SK-N-SH (cell line): ENCODE measurements around the gene SEC14L1. TPM values are rescaled to one million over a fixed set of nuclear protein-coding genes. Genes with fewer than 3 reads are reported as not detected.

Experiments used
- CTCF ChIA-PET: fragments of 300-600, 350-600 bp; formaldehyde crosslinking; extraction: SDS; loops from one replicate; lab custom pipeline; 2021; lab: Yijun Ruan, JAX
- POLR2A ChIA-PET: fragments of 350-600 bp; sonication (Branson Sonifier 250); formaldehyde crosslinking; extraction: SDS; loops from one replicate; lab custom pipeline; 2020; ENCODE audit warnings: antibody characterized with exemption, inconsistent platforms; lab: Yijun Ruan, JAX
- DNase-seq: peaks from one replicate; pipeline ENCODE4 v3.0.0; 2012
- H2AFZ ChIP-seq: fragments of 200-600 bp; sonication (generic); 2 replicates; pipeline ENCODE4 v1.8.1; 2016; ENCODE audit warnings: antibody characterized with exemption, mild to moderate bottlenecking, low read depth
- H3F3A ChIP-seq: fragments of 200-600 bp; sonication (generic); replicated peaks from 2 replicates; pipeline ENCODE3; 2016; ENCODE audit warnings: antibody characterized with exemption, mild to moderate bottlenecking; ENCODE audit not compliant: insufficient read depth
- H3K27ac ChIP-seq, 2 experiments: fragments of 200-500 bp in 1 of 2; fragments of 200-600 bp in 1 of 2; sonication (Bioruptor generic) in 1 of 2; sonication (generic), shearing (Covaris generic) in 1 of 2; 2 replicates each; pipeline versions ENCODE4 v1.5.1 to v1.6.1; 2014 to 2016; ENCODE audit warnings: low read depth in 2 of 2, inconsistent platforms in 1 of 2, low read length in 1 of 2, mild to moderate bottlenecking in 1 of 2, mixed read lengths in 1 of 2
- H3K27me3 ChIP-seq: fragments of 200-600 bp; sonication (generic), shearing (Covaris generic); 2 replicates; pipeline ENCODE4 v1.6.1; 2016; ENCODE audit warnings: mixed run types; ENCODE audit not compliant: insufficient read depth
- H3K36me3 ChIP-seq, 2 experiments: fragments of 200-500 bp in 1 of 2; fragments of 200-600 bp in 1 of 2; sonication (Bioruptor generic) in 1 of 2; sonication (generic) in 1 of 2; replicated peaks in 1 of 2; 2 replicates each; pipeline versions ENCODE3 to v1.5.1; 2014 to 2016; ENCODE audit warnings: low read length in 1 of 2, mild to moderate bottlenecking in 1 of 2; ENCODE audit not compliant: insufficient read depth in 2 of 2, control insufficient read depth in 1 of 2
- H3K4me1 ChIP-seq, 2 experiments: fragments of 200-500 bp in 1 of 2; fragments of 200-600 bp in 1 of 2; sonication (Bioruptor generic) in 1 of 2; sonication (generic), shearing (Covaris generic) in 1 of 2; 2 replicates each; pipeline versions ENCODE4 v1.5.1 to v1.6.1; 2014 to 2016; ENCODE audit warnings: low read depth in 1 of 2, low read length in 1 of 2, mixed run types in 1 of 2; ENCODE audit not compliant: insufficient read depth in 2 of 2, control insufficient read depth in 1 of 2
- H3K4me2 ChIP-seq: fragments of 200-600 bp; sonication (generic), shearing (Covaris generic); 2 replicates; pipeline ENCODE4 v1.6.1; 2017; ENCODE audit warnings: mixed run types
- H3K4me3 ChIP-seq, 2 experiments: fragments of 200-500 bp in 1 of 2; fragments of 200-600 bp in 1 of 2; sonication (Bioruptor generic) in 1 of 2; sonication (generic), shearing (Covaris generic) in 1 of 2; 2 replicates each; pipeline versions ENCODE4 v1.5.1 to v1.8.1; 2014 to 2016; ENCODE audit warnings: low read depth in 2 of 2, inconsistent platforms in 1 of 2, low read length in 1 of 2, mild to moderate bottlenecking in 1 of 2, mixed read lengths in 1 of 2, moderate library complexity in 1 of 2
- H3K79me2 ChIP-seq: fragments of 200-600 bp; sonication (generic); 2 replicates; pipeline ENCODE4 v1.8.1; 2017; ENCODE audit warnings: mild to moderate bottlenecking; ENCODE audit not compliant: insufficient read depth
- H3K9ac ChIP-seq: fragments of 200-600 bp; sonication (generic); 2 replicates; pipeline ENCODE4 v1.6.1; 2017; ENCODE audit warnings: mixed run types
- H3K9me2 ChIP-seq: fragments of 200-600 bp; sonication (generic); 2 replicates; pipeline ENCODE4 v1.6.1; 2017; ENCODE audit warnings: mixed run types
- H3K9me3 ChIP-seq: fragments of 200-600 bp; sonication (generic); 2 replicates; pipeline ENCODE4 v1.6.1; 2017; ENCODE audit warnings: mixed run types, mild to moderate bottlenecking, moderate library complexity
- H4K20me1 ChIP-seq: fragments of 200-600 bp; sonication (generic); 2 replicates; pipeline ENCODE4 v1.6.1; 2017; ENCODE audit warnings: mild to moderate bottlenecking, mixed run types; ENCODE audit not compliant: insufficient read depth
- CHD2 ChIP-seq: fragments of 150-350 bp; IDR thresholded peaks from 2 replicates; pipeline ENCODE4 v1.6.1; 2018; ENCODE audit warnings: low read length; ENCODE audit not compliant: partially characterized antibody
- CTCF ChIP-seq: fragments of 200-600 bp; sonication (generic); IDR thresholded peaks from 2 replicates; pipeline ENCODE4 v1.6.1; 2017; ENCODE audit warnings: antibody characterized with exemption, mild to moderate bottlenecking, moderate library complexity
- EP300 ChIP-seq, 2 experiments: IDR thresholded peaks; 2 replicates each; pipeline versions ENCODE4 v1.4.0 to v1.6.1; 2012; ENCODE audit warnings: borderline replicate concordance in 1 of 2, low read depth in 1 of 2, low read length in 1 of 2
- FOSL2 ChIP-seq: IDR thresholded peaks from 2 replicates; pipeline ENCODE4 v1.4.0; 2012; ENCODE audit warnings: low read depth, mild to moderate bottlenecking, moderate library complexity, borderline replicate concordance
- FOXM1 ChIP-seq: IDR thresholded peaks from 2 replicates; pipeline ENCODE4 v1.4.0; 2012; ENCODE audit warnings: low read depth, mild to moderate bottlenecking
- GATA2 ChIP-seq: sonication (generic); formaldehyde crosslinking; IDR thresholded peaks from 2 replicates; pipeline ENCODE4 v1.5.0; 2020; ENCODE audit warnings: mild to moderate bottlenecking, missing genetic modification reagents
- MEF2A ChIP-seq: IDR thresholded peaks from 2 replicates; pipeline ENCODE4 v1.4.0; 2012; ENCODE audit warnings: low read depth, borderline replicate concordance
- POLR2AphosphoS5 ChIP-seq: IDR thresholded peaks from 2 replicates; pipeline ENCODE4 v1.6.1; 2012; ENCODE audit warnings: low read depth, low read length
- RCOR1 ChIP-seq: fragments of 150-350 bp; IDR thresholded peaks from 2 replicates; pipeline ENCODE4 v1.6.1; 2017; ENCODE audit warnings: antibody characterized with exemption, low read length
- REST ChIP-seq: IDR thresholded peaks from 2 replicates; pipeline ENCODE4 v1.6.1; 2012; ENCODE audit warnings: mild to moderate bottlenecking, low read depth, low read length, moderate library complexity
- RFX5 ChIP-seq: IDR thresholded peaks from 2 replicates; pipeline ENCODE4 v1.6.1; 2012; ENCODE audit warnings: mild to moderate bottlenecking, improper control_type of control experiment, low read length
- SMC3 ChIP-seq: IDR thresholded peaks from 2 replicates; pipeline ENCODE4 v1.6.1; 2012; ENCODE audit warnings: low read depth, low read length, improper control_type of control experiment
- ZBTB33 ChIP-seq: IDR thresholded peaks from 2 replicates; pipeline ENCODE4 v1.4.0; 2012; ENCODE audit warnings: low read depth, borderline replicate concordance
- WGBS: methylation state at CpG from one replicate; pipeline ENCODE4 v1.1.6; 2017; ENCODE audit warnings: low lambda C conversion rate; 5-methylcytosine and 5-hydroxymethylcytosine counted together
- polyA plus RNA-seq, 3 experiments: library from polyadenylated mRNA; depleted of rRNA; stranded (reverse); fragments of >200 nt; gene quantifications; 2 replicates each; pipeline ENCODE4 v1.2.3, GENCODE V29; 2012

Gene SEC14L1
- polyA plus RNA-seq, 1 of the 3 experiments (the other 2 are of a cell fraction) = 62.4 TPM

DNA sequence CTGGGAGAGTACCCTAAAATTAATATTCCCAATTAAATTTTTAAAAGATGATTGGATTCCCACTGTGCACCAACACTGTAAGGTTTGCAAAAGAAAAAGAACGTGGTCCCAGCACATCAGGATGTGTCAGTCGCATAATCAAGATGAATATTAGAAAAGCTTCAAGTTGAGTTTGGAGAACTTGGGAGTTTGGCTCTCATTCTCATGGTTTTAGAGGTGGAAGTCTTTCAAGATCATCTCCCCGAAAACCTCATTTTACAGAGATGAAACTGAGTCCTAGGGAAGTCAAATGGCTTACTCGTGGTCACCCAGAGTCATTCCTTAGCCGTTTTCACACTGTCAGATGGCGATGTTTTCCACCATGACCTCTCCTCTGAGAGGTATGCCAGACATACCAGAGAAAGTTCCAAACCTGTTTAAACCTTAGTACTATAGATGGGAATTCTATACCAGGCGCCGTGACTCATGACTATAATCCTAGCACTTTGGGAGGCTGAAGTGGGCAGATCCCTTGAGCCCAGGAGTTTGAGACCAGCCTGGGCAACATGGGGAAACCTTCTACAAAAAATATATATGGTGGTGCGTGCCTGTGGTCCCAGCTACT lies 1.2 kb downstream of the SEC14L1 start:
- Histone ChIP-seq H3K4me1 (peaks cover 21 to 28% of the 10 kb centered on the region in 2 experiments), H3F3A (peaks cover 28% of the 10 kb centered on the region), H2AFZ (0 out of 2 replicates have a peak overlapping the region, but pooled peaks have one; percentile 22), H3K4me2 (peak overlapping the region; percentile 88), H4K20me1 (peaks cover 35% of the 10 kb centered on the region), H3K9me2 (no peaks in the 10 kb centered on the region), H3K36me3 (peaks cover 27 to 31% of the 10 kb centered on the region in 2 experiments), H3K9me3 (no peaks in the 10 kb centered on the region; the same call in 1 of the 2 replicates), H3K27me3 (no peaks in the 10 kb centered on the region), H3K9ac (peak overlapping the region; percentile 92), H3K79me2 (peaks cover 58% of the 10 kb centered on the region), H3K27ac (peak overlapping the region; percentile 80 to 84), H3K4me3 (peak overlapping the region; percentile 79 to 97)
- 52% methylated on average over 9 of the region's 9 CpGs for WGBS
- POLR2A ChIA-PET = interaction anchor here (1.0 kb wide), 1 partner anchor 12 kb away, joined by 3 read pairs; no protein-coding TSS in a partner anchor
- DNase-seq = no peak
- CTCF ChIA-PET = interaction anchor here (0.9 to 2.2 kb wide), 6 partner anchors 12 to 123 kb away, joined by 3 to 5 read pairs (median 3); no protein-coding TSS in a partner anchor
- TF ChIP-seq RCOR1 (no peak), FOSL2 (no peak), EP300 (IDR thresholded peaks at IDR 0.05; ENCODE audit: borderline replicate concordance in 1 of 2, low read depth in 1 of 2, low read length in 1 of 2) (no peak), CHD2 (no peak), GATA2 (CRISPR knock-in tag) (no peak), FOXM1 (no peak), MEF2A (no peak), ZBTB33 (0 out of 2 replicates have a peak, but pooled peaks have one; percentile 16), CTCF (no peak), REST (no peak), RFX5 (no peak), POLR2AphosphoS5 (0 out of 2 replicates have a peak, but pooled peaks have one; percentile 16), SMC3 (no peak)
